Astrocyte (in vitro differentiated cells and primary cell): ENCODE measurements around the gene DIAPH1.

Experiments used
- CTCF ChIP-seq: IDR thresholded peaks from 2 replicates; pipeline ENCODE4 v1.5.1; 2011; ENCODE audit warnings: low read depth, mild to moderate bottlenecking, inconsistent platforms, low read length, moderate library complexity; ENCODE audit not compliant: insufficient read depth
- EZH2 ChIP-seq: IDR thresholded peaks from 2 replicates; pipeline ENCODE4 v1.6.1; 2012; ENCODE audit warnings: mild to moderate bottlenecking, low read length, inconsistent platforms; ENCODE audit not compliant: insufficient read depth

DNA sequence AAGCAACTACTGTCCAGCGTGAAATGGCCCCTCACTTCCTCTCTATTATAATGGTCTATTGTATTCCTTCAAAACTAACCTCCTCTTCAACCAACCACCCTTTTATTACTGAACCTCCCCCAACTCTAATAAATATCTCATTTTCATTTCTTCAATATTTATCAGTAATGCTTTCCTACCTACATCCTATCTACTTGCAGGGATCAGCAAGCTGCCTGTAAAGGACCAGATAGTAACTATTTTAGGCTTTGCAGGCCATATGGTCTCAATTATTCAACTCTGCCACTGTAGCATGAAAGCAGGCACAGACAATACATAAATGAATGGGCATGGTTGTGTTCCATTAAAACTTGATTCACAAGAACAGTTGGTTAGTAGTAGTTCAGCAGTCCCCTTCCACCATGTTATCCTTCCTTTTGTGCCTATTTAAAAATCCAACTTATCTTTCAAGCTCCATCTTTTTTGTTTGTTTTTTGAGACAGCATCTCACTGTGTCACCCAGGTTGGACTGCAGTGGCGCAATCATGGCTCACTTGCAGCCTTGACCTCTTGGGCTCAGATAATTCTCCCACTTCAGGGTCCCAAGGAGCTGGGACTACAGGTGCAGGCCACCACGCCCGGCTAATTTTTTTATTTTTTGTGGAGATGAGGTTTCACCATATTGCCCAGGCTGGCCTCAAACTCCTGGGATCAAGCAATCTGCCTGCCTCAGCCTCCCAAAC lies 84.1 kb downstream of the DIAPH1 start:
- TF ChIP-seq EZH2 (no peak), CTCF (no peak)
